IMR-90 (cell line): ENCODE results near the gene THBS4. TPM values are rescaled to one million over a fixed set of nuclear protein-coding genes. Genes with fewer than 3 reads are reported as not detected.
A peak's percentile ranks its signal among the peaks of the same experiment; 100 is the strongest.

Experiments used
- ATAC-seq: fragments of 200-7000 bp; cut with Tn5 transposase; 2 replicates; pipeline ENCODE4 v1.9.1; 2020; ENCODE audit warnings: low read depth, mild to moderate bottlenecking, moderate library complexity
- BruUV-seq: library from RNA; stranded (reverse); fragments of 400-500 nt; replicated peaks from 2 replicates; lab custom pipeline; 2021; lab: Mats Ljungman, UMichigan
- CTCF ChIA-PET: fragments of 300-600 bp; formaldehyde crosslinking; extraction: SDS; loops from one replicate; lab custom pipeline; 2021; ENCODE audit warnings: antibody characterized with exemption; lab: Yijun Ruan, JAX
- POLR2A ChIA-PET: fragments of 300-600 bp; sonication (Branson Sonifier 250); formaldehyde crosslinking; loops from one replicate; lab custom pipeline; 2022; ENCODE audit warnings: antibody characterized with exemption; ENCODE audit not compliant: unreplicated experiment; lab: Charles Lee
- DNase-seq: peaks from one replicate; pipeline ENCODE4 v3.0.0; 2013
- H2AFZ ChIP-seq: replicated peaks from 2 replicates; pipeline ENCODE3; 2013; ENCODE audit warnings: low read length, mild to moderate bottlenecking; ENCODE audit not compliant: poor library complexity
- H2AK5ac ChIP-seq: 2 replicates; pipeline ENCODE4 v1.6.1; 2013; ENCODE audit warnings: low read depth, low read length, inconsistent platforms
- H2AK9ac ChIP-seq: replicated peaks from 2 replicates; pipeline ENCODE3; 2013; ENCODE audit warnings: mild to moderate bottlenecking, low read depth, low read length, moderate library complexity; ENCODE audit not compliant: poor library complexity
- H2BK120ac ChIP-seq: 2 replicates; pipeline ENCODE4 v1.6.1; 2013; ENCODE audit warnings: low read depth, low read length, inconsistent platforms
- H2BK15ac ChIP-seq: 3 replicates; pipeline ENCODE4 v1.6.1; 2013; ENCODE audit warnings: low read depth, low read length, inconsistent platforms
- H2BK20ac ChIP-seq: 2 replicates; pipeline ENCODE4 v1.6.1; 2013; ENCODE audit warnings: low read depth, mild to moderate bottlenecking, inconsistent platforms, low read length, moderate library complexity
- H2BK5ac ChIP-seq: 2 replicates; pipeline ENCODE4 v1.6.1; 2013; ENCODE audit warnings: mild to moderate bottlenecking, low read depth, low read length, inconsistent platforms; ENCODE audit not compliant: poor library complexity, severe bottlenecking
- H3K14ac ChIP-seq: replicated peaks from 2 replicates; pipeline ENCODE4 v1.6.1; 2013; ENCODE audit warnings: low read depth, low read length, inconsistent platforms
- H3K18ac ChIP-seq: 2 replicates; pipeline ENCODE4 v1.6.1; 2013; ENCODE audit warnings: low read depth, low read length, control low read depth
- H3K23ac ChIP-seq: 2 replicates; pipeline ENCODE4 v1.6.1; 2013; ENCODE audit warnings: low read depth, low read length, inconsistent platforms
- H3K27ac ChIP-seq: 2 replicates; pipeline ENCODE4 v1.5.1; 2013; ENCODE audit warnings: mild to moderate bottlenecking, control low read depth, low read length; ENCODE audit not compliant: insufficient read depth
- H3K27me3 ChIP-seq: 2 replicates; pipeline ENCODE4 v1.6.1; 2013; ENCODE audit warnings: low read length; ENCODE audit not compliant: control insufficient read depth, insufficient read depth
- H3K36me3 ChIP-seq: 2 replicates; pipeline ENCODE4 v1.6.1; 2013; ENCODE audit warnings: low read length, mixed read lengths; ENCODE audit not compliant: control insufficient read depth, insufficient read depth
- H3K4ac ChIP-seq: 2 replicates; pipeline ENCODE4 v1.6.1; 2013; ENCODE audit warnings: low read depth, low read length, inconsistent platforms
- H3K4me1 ChIP-seq: 2 replicates; pipeline ENCODE4 v1.6.1; 2013; ENCODE audit warnings: low read length, mixed read lengths; ENCODE audit not compliant: control insufficient read depth, insufficient read depth
- H3K4me2 ChIP-seq: 2 replicates; pipeline ENCODE4 v1.6.1; 2013; ENCODE audit warnings: low read depth, mild to moderate bottlenecking, control low read depth, low read length, moderate library complexity
- H3K4me3 ChIP-seq: 2 replicates; pipeline ENCODE4 v1.5.1; 2013; ENCODE audit warnings: low read depth, mild to moderate bottlenecking, control low read depth, low read length, moderate library complexity; ENCODE audit not compliant: insufficient read depth
- H3K56ac ChIP-seq: 2 replicates; pipeline ENCODE4 v1.6.1; 2013; ENCODE audit warnings: low read length, inconsistent platforms; ENCODE audit not compliant: insufficient read depth; ENCODE audit errors: extremely low read depth
- H3K79me1 ChIP-seq, 2 experiments: 2 replicates each; pipeline ENCODE4 v1.6.1; 2013; ENCODE audit warnings: low read length in 2 of 2, inconsistent platforms in 1 of 2, low read depth in 1 of 2
- H3K9ac ChIP-seq: 2 replicates; pipeline ENCODE4 v1.6.1; 2013; ENCODE audit warnings: low read depth, low read length, control low read depth
- H3K9me1 ChIP-seq: 2 replicates; pipeline ENCODE4 v1.6.1; 2013; ENCODE audit warnings: low read length, inconsistent platforms; ENCODE audit not compliant: insufficient read depth
- H3K9me3 ChIP-seq: 2 replicates; pipeline ENCODE4 v1.6.1; 2013; ENCODE audit warnings: low read length; ENCODE audit not compliant: control insufficient read depth, insufficient read depth
- H4K20me1 ChIP-seq: 2 replicates; pipeline ENCODE4 v1.6.1; 2013; ENCODE audit warnings: low read length, inconsistent platforms; ENCODE audit not compliant: insufficient read depth
- H4K5ac ChIP-seq: 2 replicates; pipeline ENCODE4 v1.6.1; 2013; ENCODE audit warnings: mild to moderate bottlenecking, low read depth, low read length, control low read depth
- H4K8ac ChIP-seq, 2 experiments: 2 replicates each; pipeline ENCODE4 v1.6.1; 2013; ENCODE audit warnings: low read depth in 2 of 2, low read length in 2 of 2, control low read depth in 1 of 2, inconsistent platforms in 1 of 2
- H4K91ac ChIP-seq: 2 replicates; pipeline ENCODE4 v1.6.1; 2013; ENCODE audit warnings: low read depth, low read length, inconsistent platforms; ENCODE audit not compliant: insufficient read depth
- CEBPB ChIP-seq: IDR thresholded peaks from 2 replicates; pipeline ENCODE4 v1.6.1; 2012; ENCODE audit warnings: low read depth, low read length, improper control_type of control experiment
- CHD1 ChIP-seq: IDR thresholded peaks from 2 replicates; pipeline ENCODE4 v1.6.1; 2012; ENCODE audit warnings: low read depth, low read length, improper control_type of control experiment
- FOS ChIP-seq: fragments of 150-350 bp; IDR thresholded peaks from 2 replicates; pipeline ENCODE4 v1.6.1; 2016; ENCODE audit warnings: low read depth, low read length
- MXI1 ChIP-seq: IDR thresholded peaks from 2 replicates; pipeline ENCODE4 v1.6.1; 2012; ENCODE audit warnings: low read depth, mild to moderate bottlenecking, low read length, moderate library complexity, borderline replicate concordance
- RAD21 ChIP-seq: IDR thresholded peaks from 2 replicates; pipeline ENCODE4 v1.6.1; 2012; ENCODE audit warnings: low read length, improper control_type of control experiment
- SMC3 ChIP-seq: fragments of 150-350 bp; IDR thresholded peaks from 2 replicates; pipeline ENCODE4 v1.6.1; 2016; ENCODE audit warnings: low read depth, mild to moderate bottlenecking, antibody characterized with exemption, low read length, moderate library complexity
- WGBS, 2 experiments: methylation state at CpG; one replicate each; pipeline versions ENCODE4 v1.1.5 to v1.1.7; 2013; ENCODE audit warnings: missing lambda C conversion rate in 2 of 2; ENCODE audit not compliant: insufficient read length in 1 of 2; ENCODE audit errors: extremely low coverage in 2 of 2; 5-methylcytosine and 5-hydroxymethylcytosine counted together
- dilution Hi-C: fragments of 300-500 bp; cut with HindIII; formaldehyde crosslinking; loops from one replicate; pipeline ENCODE4 v1.14.3; 2018; ENCODE audit warnings: low sequenced_read_pairs; ENCODE audit not compliant: unreplicated experiment
- in situ Hi-C: fragments of 300-500 bp; cut with MboI; formaldehyde crosslinking; loops from 3 replicates; pipeline ENCODE4 v1.14.3; 2019; ENCODE audit warnings: low sequenced_read_pairs, inconsistent platforms, mixed read lengths
- intact Hi-C: fragments of 100-400 bp; cut with micrococcal nuclease; formaldehyde crosslinking; loops from 2 replicates; pipeline ENCODE4 v1.10.0; 2022
- polyA plus RNA-seq, 3 experiments: library from polyadenylated mRNA; depleted of rRNA; stranded (reverse); fragments of >200 nt; gene quantifications; 2 replicates each; pipeline ENCODE4 v1.2.3, GENCODE V29; 2012; ENCODE audit warnings: low replicate concordance in 1 of 3
- total RNA-seq: library from RNA; depleted of rRNA; stranded (reverse); fragments of >200 nt; gene quantifications from 2 replicates; pipeline ENCODE4 v1.2.3, GENCODE V29; 2012

THBS4 gene
- total and polyA plus RNA-seq, 2 of the 4 experiments (the other 2 are of a cell fraction): 0.90 to 0.92 TPM

DNA sequence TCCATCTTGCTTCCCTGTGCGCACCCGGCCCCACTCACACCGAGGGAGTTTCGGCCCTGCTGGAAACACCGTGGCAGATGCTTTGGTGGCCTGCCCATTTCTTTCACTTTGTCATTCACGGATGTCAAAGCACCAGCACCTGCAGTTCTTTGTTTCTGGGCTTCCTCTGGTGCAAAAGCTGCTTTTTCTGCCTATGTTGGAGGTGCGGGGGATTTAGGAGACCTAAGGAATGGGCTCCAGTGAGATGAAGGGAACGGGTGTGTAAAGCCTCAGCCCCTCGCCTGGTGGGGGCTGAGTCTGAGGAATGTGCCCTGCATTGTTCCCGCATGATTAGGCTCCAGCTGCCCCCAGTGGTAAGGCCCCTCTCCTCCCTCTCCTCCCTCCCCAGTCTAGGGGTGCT, 62.3 kb downstream of the THBS4 start:
- no peak overlapping the region for H4K91ac ChIP-seq
- H2AK9ac ChIP-seq: no peak overlapping the region
- no peak overlapping the region for H3K9ac ChIP-seq
- in situ Hi-C loops: loop anchor here (5.0 to 10.0 kb wide), 2 partner anchors 210 to 577 kb away; no protein-coding TSS in a partner anchor
- DNase-seq (no peak), ATAC-seq (no peak)
- BruUV-seq: no TSS peak
- H2BK15ac ChIP-seq: no peak overlapping the region
- no peaks in the 10 kb centered on the region for H4K20me1 ChIP-seq
- no peaks in the 10 kb centered on the region for H3K4me1 ChIP-seq
- H3K36me3 ChIP-seq: no peaks in the 10 kb centered on the region
- no peak overlapping the region for H2BK20ac ChIP-seq
- H3K18ac ChIP-seq: no peak overlapping the region
- H2BK5ac ChIP-seq: no peak overlapping the region
- CTCF ChIA-PET: interaction anchor here (1.3 to 1.4 kb wide), 2 partner anchors 14 to 210 kb away, joined by 3 read pairs; no protein-coding TSS in a partner anchor
- POLR2A ChIA-PET: no interaction called here
- dilution Hi-C loops: no loop called here
- no peaks in the 10 kb centered on the region; the same call in 1 of the 2 replicates for H3K27me3 ChIP-seq
- peak overlapping the region; percentile 48 for H2AFZ ChIP-seq
- no peaks in the 10 kb centered on the region for H3K9me1 ChIP-seq
- intact Hi-C loops: no loop called here
- H3K9me3 ChIP-seq: no peaks in the 10 kb centered on the region
- no peak overlapping the region for H3K4me3 ChIP-seq
- no peak overlapping the region for H3K23ac ChIP-seq
- H3K4ac ChIP-seq: no peak overlapping the region
- no peak overlapping the region for H4K5ac ChIP-seq
- WGBS, 2 experiments: 90% methylated on average over 2 of the region's 10 CpGs; no CpG with 5 or more reads in 1 of the 2 experiments
- H3K14ac ChIP-seq: no peak overlapping the region
- H2AK5ac ChIP-seq: no peak overlapping the region
- TF ChIP-seq CEBPB (no peak), RAD21 (no peak), SMC3 (no peak), CHD1 (no peak), MXI1 (no peak), FOS (no peak)
- H4K8ac ChIP-seq: no peak overlapping the region
- H3K4me2 ChIP-seq: no peak overlapping the region
- H3K79me1 ChIP-seq: no peaks in the 10 kb centered on the region
- H3K27ac ChIP-seq: no peak overlapping the region
- no peak overlapping the region for H3K56ac ChIP-seq
- no peak overlapping the region for H2BK120ac ChIP-seq
